ENCODE measurements around the gene FAR2. TPM values are rescaled to one million over a fixed set of nuclear protein-coding genes. Genes with fewer than 3 reads are reported as not detected.

Gene FAR2
- total RNA-seq, 1 experiment from 2014 or later: 22.1 TPM

GRCh38 chr12:29350080-29350479, 201.0 kb downstream of the FAR2 start:
- Histone ChIP-seq H2BK15ac (ENCODE audit: low read depth, low read length) (no peak overlapping the region), H2AK5ac (ENCODE audit: insufficient read length, low read length) (no peak overlapping the region), H3K4me1 (ENCODE audit: insufficient read depth, low read length) (no peaks in the 10 kb centered on the region), H4K8ac (replicated peaks; ENCODE audit: insufficient read length, low read depth, low read length) (no peak overlapping the region), H3K27ac (ENCODE audit: insufficient read length, low read depth, low read length) (no peak overlapping the region), H2BK12ac (ENCODE audit: insufficient read length, low read depth, low read length) (no peak overlapping the region), H2BK20ac (ENCODE audit: low read depth, low read length, poor library complexity, severe bottlenecking) (no peak overlapping the region), H3K4me2 (ENCODE audit: insufficient read depth, insufficient read length, low read length) (no peak overlapping the region), H3K79me1 (ENCODE audit: insufficient read depth, low read depth, low read length, poor library complexity, severe bottlenecking) (no peaks in the 10 kb centered on the region), H2BK5ac (ENCODE audit: insufficient read length, low read length) (no peak overlapping the region), H2AFZ (ENCODE audit: low read length) (no peak overlapping the region), H3K14ac (ENCODE audit: insufficient read depth, low read length) (no peak overlapping the region), H3K9me3 (ENCODE audit: control insufficient read depth, low read depth, low read length) (no peaks in the 10 kb centered on the region), H3K27me3 (ENCODE audit: insufficient read depth, low read length) (no peaks in the 10 kb centered on the region), H3T11ph (ENCODE audit: low read length) (no peak overlapping the region), H3K4ac (ENCODE audit: low read depth, low read length) (no peak overlapping the region), H4K20me1 (ENCODE audit: control insufficient read depth, insufficient read depth, insufficient read length) (no peaks in the 10 kb centered on the region), H3K18ac (ENCODE audit: insufficient read length, low read depth, low read length) (no peak overlapping the region), H3K56ac (ENCODE audit: insufficient read length, low read depth, low read length) (no peak overlapping the region), H3K23me2 (ENCODE audit: insufficient read length, low read depth, low read length, poor library complexity, severe bottlenecking) (no peaks in the 10 kb centered on the region), H3K23ac (ENCODE audit: insufficient read length, low read depth, low read length) (no peak overlapping the region), H2BK120ac (ENCODE audit: low read depth, low read length, poor library complexity, severe bottlenecking) (no peak overlapping the region), H3K9ac (ENCODE audit: extremely low read depth, insufficient read length, low read length) (no peak overlapping the region), H4K91ac (ENCODE audit: insufficient read length, low read depth, low read length) (no peak overlapping the region), H4K5ac (ENCODE audit: insufficient read length, low read depth, low read length) (no peak overlapping the region), H3K79me2 (ENCODE audit: insufficient read depth, low read length) (no peaks in the 10 kb centered on the region)
- Mint-ChIP-seq H3K27ac (no peak overlapping the region), H3K9me3 (no peaks in the 10 kb centered on the region), H3K4me3 (no peak overlapping the region), H3K4me1 (no peaks in the 10 kb centered on the region), H3K27me3 (ENCODE audit: low read depth) (no peaks in the 10 kb centered on the region), H3K36me3 (ENCODE audit: insufficient read depth in 1 of 3, low read depth in 3 of 3) (peaks cover 0 to 27% (median 8%) of the 10 kb centered on the region in 3 experiments; a peak in 5 of 7 replicates)
- TF ChIP-seq CTCF (conservative IDR thresholded peaks at IDR 0.05): no peak
- DNase-seq: no peak
